Tibial nerve (tissue), 4 donors: ENCODE results near the gene TFB1M.

Experiments used
- EP300 ChIP-seq, 2 donors: sonication (generic); formaldehyde crosslinking; IDR thresholded peaks; one replicate each; pipeline ENCODE4 v1.6.1; 2017; ENCODE audit warnings: antibody characterized with exemption in 2 of 2, mild to moderate bottlenecking in 1 of 2
- POLR2A ChIP-seq, 2 donors: fragments of 450-650 bp; IDR thresholded peaks; one replicate each; pipeline ENCODE4 v1.6.1; 2017; ENCODE audit warnings: antibody characterized with exemption in 2 of 2, mild to moderate bottlenecking in 2 of 2, moderate library complexity in 2 of 2
- TF ChIP-seq, protein P1 (sequence below), 5 experiments: fragments of 200-600 bp in 3 of 5; fragments of 450-650 bp in 2 of 5; sonication (generic) in 3 of 5; IDR thresholded peaks; one replicate each; pipeline ENCODE4 v1.5.1; 2016 to 2019; ENCODE audit warnings: antibody characterized with exemption in 5 of 5, mild to moderate bottlenecking in 3 of 5, moderate library complexity in 2 of 5

DNA sequence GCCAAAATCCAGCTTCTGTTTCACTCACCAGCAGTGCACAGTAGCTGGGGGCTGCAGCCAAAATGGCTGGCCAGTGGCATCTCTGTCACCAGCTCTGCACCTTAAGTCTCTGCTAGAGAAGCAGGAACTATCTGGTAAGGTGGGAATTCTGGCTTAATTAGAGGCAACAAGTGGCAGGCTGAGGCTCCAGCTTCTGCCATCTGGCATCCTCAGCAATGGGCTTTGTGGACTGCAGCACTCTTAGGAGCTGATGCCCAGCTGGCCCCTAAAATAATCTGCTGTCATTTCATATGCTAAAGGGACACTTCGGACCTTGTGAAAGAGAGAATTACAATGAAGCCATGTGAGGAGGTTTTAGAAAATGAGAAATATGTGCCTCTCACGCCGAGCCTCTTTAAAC lies 55.1 kb downstream of the TFB1M start:
- TF ChIP-seq, protein P1, sequence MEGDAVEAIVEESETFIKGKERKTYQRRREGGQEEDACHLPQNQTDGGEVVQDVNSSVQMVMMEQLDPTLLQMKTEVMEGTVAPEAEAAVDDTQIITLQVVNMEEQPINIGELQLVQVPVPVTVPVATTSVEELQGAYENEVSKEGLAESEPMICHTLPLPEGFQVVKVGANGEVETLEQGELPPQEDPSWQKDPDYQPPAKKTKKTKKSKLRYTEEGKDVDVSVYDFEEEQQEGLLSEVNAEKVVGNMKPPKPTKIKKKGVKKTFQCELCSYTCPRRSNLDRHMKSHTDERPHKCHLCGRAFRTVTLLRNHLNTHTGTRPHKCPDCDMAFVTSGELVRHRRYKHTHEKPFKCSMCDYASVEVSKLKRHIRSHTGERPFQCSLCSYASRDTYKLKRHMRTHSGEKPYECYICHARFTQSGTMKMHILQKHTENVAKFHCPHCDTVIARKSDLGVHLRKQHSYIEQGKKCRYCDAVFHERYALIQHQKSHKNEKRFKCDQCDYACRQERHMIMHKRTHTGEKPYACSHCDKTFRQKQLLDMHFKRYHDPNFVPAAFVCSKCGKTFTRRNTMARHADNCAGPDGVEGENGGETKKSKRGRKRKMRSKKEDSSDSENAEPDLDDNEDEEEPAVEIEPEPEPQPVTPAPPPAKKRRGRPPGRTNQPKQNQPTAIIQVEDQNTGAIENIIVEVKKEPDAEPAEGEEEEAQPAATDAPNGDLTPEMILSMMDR (IDR thresholded peaks at IDR 0.05) = no peak
- TF ChIP-seq POLR2A (IDR thresholded peaks at IDR 0.05) (no peak), EP300 (IDR thresholded peaks at IDR 0.05) (no peak)
